GM18526 (cell line): ENCODE results near the gene DPPA2.

Experiments used
- POLR2A ChIP-seq: IDR thresholded peaks from 3 replicates; pipeline ENCODE4 v1.6.1; 2011; ENCODE audit not compliant: insufficient read length; ENCODE audit errors: extremely low read depth

The DPPA2 gene

DNA sequence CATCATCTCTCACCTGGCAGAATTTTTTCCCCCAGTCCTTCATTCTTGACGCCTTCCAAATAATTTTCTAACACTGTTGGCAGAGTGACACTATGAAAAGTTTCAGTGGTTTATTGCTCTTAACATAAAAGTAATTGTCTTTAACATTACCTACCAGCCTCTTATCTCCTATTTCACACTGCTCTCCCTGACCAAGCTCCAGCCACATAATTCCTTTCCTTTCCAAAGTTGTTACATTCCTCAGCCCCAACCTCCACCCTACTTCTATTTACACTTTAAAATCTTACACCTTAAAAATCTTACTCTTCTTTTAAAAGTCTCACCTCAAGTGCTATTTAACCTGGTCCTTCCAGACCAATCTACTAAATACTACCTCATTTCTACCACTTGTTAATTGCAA, 18.3 kb upstream of the DPPA2 start:
- TF ChIP-seq POLR2A: no peak

DNA sequence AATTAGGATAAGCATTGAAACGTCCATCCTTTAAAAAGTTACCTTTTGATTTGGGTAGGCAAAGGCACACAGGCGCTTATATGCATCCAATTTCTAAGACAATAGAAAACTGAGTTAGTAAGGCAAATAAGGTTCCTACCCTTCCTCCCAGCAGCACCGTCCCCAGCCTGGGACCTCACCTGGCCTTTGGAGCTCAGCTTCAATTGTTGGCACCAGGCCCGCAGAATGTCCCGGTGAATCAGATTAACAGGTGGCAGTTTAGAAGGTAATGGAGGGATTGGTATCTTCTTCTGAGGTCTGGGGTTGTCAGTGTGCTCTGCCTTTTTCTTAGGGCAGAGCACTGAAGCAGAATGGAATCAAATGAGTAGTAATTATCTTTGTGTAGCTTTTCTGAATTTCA, 15.4 kb upstream of the DPPA2 start:
- TF ChIP-seq POLR2A: no peak

DNA sequence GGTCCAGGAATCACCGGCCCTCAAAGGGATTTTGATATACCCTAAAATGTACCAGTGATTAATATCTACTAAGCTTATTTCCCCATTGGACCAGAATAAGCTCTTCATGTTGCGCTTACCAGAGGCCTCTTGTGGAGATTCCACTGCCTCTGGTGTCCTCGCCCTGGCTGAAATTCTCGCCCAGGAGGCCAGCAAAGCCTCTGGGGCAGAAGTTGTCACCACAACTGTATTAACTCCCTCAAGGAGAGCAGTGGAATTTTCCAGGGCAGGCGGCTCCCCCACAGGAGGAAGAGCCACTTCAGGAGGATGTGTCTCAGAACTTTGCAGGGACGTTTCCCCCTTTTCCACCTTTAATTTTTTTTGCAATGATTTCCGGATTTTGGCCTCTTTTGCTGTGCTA, 14.1 kb upstream of the DPPA2 start:
- no peak for TF ChIP-seq POLR2A

DNA sequence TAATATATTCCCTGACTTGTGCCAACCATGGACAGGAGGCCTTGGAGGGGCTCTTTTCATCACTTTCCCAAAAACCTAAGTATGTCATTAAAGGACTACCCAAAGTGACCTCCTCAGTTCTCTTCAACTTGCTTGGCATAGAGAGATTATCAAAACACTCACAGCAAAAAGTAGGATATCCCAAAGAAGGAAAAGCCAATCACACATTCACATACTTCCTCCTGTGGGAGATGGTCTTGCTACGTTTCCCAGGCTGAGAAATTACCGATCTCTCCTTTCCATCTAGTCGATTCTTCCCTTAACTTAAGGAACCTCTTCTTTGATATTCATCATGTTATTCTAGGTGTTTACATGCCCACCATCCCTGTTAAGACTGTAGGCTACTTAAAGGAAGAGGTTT, 11.9 kb upstream of the DPPA2 start:
- TF ChIP-seq POLR2A: no peak

DNA sequence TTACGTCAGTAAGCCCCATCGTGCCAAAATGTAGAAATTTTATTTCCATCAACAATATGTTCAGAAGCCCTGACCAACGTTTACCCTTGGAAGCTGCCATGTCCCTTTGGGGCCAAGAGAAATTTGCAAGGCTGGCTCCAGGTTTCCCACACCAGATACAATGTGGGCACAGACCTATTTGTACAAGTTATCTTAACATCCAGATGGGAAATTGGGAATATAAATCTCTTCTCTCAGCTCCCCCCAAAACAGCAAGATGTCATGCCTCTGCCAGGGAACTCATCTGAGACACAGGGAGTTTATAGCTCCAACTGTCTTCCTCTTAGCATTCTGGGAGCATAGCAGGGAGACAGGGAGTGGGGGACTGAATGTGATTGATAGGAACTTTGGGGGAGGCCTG, 9.3 kb upstream of the DPPA2 start:
- no peak for TF ChIP-seq POLR2A

DNA sequence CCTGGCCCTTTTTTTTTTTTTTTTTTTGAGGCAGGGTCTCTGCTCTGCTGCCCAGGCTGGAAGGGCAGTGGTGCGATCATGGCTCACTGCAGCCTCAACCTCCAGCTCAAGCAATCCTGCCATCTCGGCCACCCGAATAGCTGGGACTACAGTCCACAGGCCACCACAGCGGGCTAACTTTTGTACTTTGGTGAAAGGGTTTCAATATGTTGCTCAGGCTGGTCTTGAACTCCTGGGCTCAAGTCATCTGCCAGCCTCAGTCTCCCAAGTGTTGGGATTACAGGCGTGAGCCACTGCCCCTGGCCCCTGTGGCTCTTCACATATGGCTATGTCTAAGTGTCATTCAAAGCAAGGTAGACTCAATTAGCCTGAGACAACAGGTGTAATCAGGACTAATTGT, 8.8 kb upstream of the DPPA2 start:
- TF ChIP-seq POLR2A: no peak

DNA sequence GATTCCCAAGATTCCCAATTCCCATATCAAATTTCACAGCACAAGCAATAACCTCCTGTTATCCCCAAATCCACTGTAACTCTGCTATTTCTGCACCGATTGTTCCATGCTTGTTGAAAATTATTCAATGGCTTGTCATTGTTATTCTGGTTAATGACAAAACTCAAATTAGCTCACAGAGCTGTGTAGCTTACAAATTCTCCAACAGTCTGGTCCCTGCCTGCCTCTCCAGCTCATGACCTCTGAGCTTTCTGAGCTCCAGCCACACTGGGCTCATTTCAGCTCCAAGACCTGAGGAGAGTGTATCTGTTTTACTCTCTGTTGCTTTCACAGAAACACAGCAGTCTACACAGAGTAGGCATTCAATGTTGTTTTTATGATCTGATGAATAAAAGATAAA, 3.3 kb downstream of the DPPA2 start:
- TF ChIP-seq POLR2A: no peak

DNA sequence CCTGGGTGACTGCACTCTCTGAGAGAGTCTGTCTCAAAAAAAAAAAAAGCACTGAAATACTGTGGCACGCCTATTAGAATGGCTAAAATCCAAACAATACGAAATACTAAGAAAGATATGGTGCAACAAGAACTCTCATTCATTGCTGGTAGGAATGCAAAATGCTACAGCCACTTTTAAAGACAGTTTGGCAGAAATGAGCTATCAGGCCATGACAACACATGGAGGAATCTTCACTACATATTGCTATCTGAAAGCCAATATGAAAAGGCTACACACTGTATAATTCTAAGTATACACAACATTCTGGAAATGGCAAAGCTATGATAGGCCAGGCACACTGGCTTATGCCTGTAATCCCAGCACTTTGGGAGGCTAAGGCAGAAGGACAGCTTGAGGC, 18.8 kb downstream of the DPPA2 start:
- TF ChIP-seq POLR2A: no peak

DNA sequence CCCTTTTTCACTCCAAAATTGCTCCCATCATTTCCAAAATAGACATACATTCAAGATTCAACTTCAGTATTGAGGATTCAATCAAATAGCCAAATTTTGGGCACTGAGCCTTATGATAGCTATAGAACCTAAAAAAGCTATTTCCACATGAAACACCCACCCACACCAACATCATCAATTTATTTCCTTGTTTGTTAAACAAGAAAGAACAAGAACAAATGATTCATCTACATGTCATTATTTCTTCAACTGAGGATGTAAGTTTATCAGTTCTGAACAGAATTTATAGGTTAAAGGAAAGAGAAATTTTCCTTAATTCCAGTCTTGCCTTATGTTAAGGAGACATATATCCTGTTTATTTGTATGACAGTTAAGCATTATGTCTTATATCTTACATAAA, 32.2 kb downstream of the DPPA2 start:
- TF ChIP-seq POLR2A: no peak

DNA sequence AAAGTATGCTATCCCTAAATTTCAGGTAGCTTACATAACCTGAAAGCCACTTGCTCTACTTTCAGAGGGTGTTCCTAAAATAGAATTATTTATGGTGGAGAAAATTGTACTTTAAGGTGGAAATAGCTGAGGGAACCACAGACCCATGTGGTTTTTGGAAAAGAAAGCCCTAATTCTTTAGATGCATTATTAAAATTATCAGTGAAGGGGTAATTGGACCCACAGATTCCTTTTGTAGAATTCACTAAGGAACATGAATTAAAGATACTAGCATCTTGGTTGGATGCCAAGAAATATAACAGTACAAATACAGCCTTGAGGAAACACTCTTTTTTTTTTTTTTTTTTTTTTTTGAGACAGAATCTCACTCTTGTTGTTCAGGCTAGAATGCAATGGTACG, 37.8 kb downstream of the DPPA2 start:
- TF ChIP-seq POLR2A: no peak

DNA sequence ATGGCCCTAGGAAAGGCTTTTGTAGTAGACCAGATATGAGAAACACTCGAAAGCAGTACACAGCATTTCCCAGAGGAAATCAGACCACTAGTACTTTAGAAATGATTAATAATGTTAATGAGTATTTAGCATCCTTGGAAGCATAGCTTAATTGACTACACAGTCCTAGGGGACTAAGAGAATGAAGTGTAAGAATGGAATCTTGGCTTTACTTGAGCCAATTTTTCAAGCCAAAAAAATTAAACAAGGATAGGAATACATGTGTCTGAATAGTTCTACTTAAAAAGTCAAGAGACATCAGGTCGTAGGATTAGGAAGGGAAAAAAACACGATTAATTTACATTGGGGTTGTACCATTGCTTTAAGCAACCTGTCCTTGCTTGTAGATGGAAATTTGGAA, 38.2 kb downstream of the DPPA2 start:
- TF ChIP-seq POLR2A: no peak

DNA sequence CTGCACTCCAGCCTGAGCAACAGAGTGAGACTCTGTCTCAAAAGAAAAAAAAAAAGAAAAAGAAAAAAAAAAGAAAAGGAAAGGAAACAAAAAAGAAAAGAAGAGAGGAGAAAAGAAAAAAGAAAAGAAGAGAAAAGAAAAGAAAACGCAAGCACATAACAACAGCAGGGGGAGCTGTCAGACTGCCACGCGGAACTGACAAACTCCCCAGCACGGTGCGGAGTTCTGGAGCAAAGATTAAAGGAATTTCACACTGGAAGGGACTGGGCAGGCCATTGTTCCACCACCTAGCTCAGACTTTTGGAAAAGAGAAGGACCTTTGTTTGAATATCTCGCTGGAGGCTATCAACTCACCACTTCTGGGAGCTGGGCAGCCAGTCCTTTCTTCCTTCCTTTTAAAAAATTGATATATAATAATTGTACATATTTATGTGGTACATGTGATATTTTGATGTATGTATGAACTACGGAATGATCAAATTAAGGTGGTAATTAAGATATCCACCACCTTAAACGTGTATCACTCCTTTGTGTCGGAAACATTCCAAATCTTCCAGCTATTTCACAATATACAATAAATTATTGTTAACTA, 40.5 kb downstream of the DPPA2 start:
- no peak for TF ChIP-seq POLR2A

DNA sequence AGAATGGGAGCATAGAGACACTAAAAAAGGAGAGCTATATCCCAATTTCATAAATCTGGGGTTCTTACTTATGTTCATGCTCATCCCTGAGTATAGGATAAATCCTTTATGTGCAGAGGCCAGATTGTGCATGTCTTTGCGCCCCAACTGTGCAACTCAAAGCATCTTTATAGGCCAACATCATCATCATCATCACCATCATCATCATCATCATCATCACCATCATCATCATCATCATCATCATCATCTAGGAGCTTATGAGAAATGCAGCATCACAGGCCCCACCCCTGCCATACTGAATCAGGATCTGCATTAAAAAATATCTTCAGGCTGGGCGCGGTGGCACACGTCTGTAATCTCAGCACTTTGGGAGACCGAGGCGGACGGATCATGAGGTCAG, 45.5 kb downstream of the DPPA2 start:
- TF ChIP-seq POLR2A: no peak

DNA sequence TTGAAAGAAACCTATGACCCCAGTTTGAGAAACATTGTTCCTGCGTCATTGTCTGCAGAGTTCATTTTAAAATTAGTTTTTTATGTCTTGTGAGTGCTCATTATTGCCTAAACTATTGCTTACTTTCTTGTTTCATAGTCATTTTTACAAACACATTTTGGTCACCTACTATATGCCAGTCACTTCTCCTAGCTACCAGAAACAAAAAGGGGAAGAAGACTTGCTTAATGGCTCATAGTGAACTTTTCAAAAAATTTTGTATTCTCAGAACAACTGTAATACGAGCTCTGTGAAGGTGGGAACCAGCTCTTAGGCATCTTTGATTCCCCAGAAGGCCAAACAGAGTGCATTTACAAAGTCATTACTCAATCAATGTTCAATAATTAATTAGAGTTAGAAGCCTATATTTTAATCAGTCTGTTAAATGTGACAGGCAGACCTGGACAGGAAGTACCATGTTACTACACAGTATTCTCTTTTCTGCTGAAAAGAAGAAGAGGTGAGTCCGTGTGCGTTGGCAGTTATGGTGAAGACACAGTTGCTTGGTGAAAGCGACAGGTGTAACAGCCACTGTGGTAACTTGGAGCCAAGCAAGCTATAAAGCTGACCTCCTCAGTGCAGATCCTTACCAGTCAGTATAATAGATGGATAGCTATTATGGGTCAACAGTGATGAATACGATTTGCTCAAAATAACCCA, 46.6 kb downstream of the DPPA2 start:
- no peak for TF ChIP-seq POLR2A

DNA sequence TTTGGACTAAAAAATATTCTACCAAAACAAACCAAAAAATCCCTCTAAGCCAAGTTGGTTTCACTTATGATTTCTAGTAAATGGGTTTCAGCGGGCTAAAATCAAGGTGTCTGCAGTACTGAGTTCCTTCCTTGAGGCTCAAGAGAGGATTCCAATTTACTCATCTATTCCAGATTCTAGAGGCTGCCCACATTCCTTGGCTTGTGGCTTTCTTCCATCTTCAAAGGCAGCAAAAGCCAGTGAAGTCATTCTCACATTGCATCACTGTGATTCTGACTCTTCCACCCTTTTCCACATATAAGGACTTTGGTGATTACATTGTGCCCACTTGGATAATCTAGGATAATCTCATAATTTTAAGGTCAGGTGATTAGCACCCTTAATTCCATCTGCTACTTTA, 48.1 kb downstream of the DPPA2 start:
- TF ChIP-seq POLR2A: no peak

DNA sequence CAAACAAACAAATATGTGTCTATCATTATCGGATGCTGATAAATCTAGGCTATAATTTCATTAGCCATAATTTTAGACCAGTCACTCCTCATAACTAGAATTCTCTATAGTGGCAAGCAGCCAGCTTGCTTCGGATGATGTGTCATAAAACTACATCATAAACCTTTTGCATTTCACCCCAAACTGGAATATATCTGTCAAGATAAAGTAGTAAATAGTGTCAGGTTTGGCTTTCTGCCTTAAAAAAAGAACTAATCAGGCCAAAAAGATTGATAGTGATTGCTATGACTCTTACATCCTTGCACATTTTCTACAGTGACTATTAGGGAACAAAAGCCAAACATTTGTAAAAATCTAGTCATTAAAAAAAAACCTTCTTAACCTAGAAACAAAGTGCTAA, 51.0 kb downstream of the DPPA2 start:
- no peak for TF ChIP-seq POLR2A

DNA sequence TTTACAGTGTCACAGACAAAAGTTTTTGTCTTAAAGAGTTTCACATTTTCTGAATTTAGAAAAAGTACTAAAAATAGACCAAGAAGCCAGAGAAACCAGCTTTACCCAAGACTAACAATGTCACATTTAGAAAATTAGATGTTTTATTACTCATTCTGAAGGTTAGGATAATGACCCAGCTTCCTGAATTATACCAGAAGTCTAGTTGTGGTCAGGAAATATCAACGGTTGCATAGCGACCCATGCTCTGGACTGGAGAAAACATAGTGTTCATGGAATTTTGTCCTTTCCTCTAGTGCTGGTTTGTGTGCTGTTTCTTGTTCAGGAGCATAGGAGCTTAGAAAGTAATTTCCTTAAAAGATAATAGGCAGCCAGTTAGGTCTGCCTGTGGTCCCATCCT, 59.0 kb downstream of the DPPA2 start:
- no peak for TF ChIP-seq POLR2A

DNA sequence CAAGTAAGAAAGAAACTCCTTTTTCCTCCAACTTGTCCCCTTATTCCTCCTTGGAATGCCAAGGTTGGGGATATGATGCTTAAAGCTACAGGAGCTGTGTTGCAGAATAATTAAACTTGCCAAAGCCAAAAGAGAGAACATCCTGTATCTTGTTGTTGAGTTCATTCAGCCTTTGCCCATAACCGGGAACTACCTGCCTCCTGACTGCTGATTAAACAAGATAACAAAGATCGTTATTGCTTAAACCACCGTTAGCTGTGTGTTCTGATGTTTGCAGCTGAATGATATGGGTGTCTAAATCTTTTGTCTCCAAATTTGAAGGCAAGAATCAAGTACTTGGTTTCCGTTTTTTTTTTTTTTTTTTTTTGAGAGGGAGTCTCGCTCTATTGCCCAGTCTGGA, 61.5 kb downstream of the DPPA2 start:
- TF ChIP-seq POLR2A: no peak

DNA sequence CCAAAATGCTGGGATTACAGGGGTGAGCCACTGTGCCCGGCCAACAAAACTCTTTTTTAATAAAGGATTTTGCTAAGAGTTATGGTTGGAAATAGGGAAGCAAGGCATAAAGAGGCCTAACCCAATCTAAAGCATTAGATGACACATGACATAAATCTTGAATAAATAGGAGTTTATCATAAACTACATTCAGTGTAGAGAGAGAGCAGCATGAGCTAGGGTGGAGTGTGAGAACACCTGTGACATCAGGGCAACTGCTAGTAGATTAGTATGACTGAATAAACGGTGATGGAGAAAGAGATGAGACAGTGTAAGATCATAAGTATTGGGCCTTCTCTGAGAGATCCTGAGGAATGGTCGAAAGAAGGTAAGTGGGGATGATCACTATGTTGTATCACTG, 63.7 kb downstream of the DPPA2 start:
- TF ChIP-seq POLR2A: no peak
